ENCODE data around the gene RNF208. TPM values are rescaled to one million over a fixed set of nuclear protein-coding genes. Genes with fewer than 3 reads are reported as not detected.

The RNF208 gene
- total RNA-seq, 2 experiments from 2014 or later, result 3.4 to 4.4 TPM

GRCh38 chr9:137180491-137180890 lies 41.5 kb downstream of the RNF208 start:
- intact Hi-C loops (cut with micrococcal nuclease), result no loop called here
- CTCF ChIA-PET, result interaction anchor here (1.0 kb wide), 1 partner anchor 47 kb away, joined by 4 read pairs; the partner anchor contains the start of gene RNF224

GRCh38 chr9:137179761-137180160 lies 42.3 kb downstream of the RNF208 start:
- Mint-ChIP-seq H3K27me3 (no peaks in the 10 kb centered on the region), H3K36me3 (peaks cover 12% of the 10 kb centered on the region), H3K4me1 (ENCODE audit: low read depth) (peaks cover 2% of the 10 kb centered on the region), H3K27ac (no peak overlapping the region), H3K9me3 (no peaks in the 10 kb centered on the region), H3K4me3 (no peak overlapping the region)
- CTCF ChIA-PET, result no interaction called here
- intact Hi-C loops (cut with micrococcal nuclease), result no loop called here
- POLR2A ChIA-PET, result no interaction called here
- DNase-seq, result no peak

More at GRCh38 chr9:137180491-137180890, 41.5 kb downstream of the RNF208 start:
- no peak overlapping the region for H3K27ac Mint-ChIP-seq
- no peak overlapping the region for H3K4me3 Mint-ChIP-seq
- peaks cover 2% of the 10 kb centered on the region for H3K4me1 Mint-ChIP-seq (ENCODE audit: low read depth)
- peaks cover 12% of the 10 kb centered on the region for H3K36me3 Mint-ChIP-seq
- POLR2A ChIA-PET, result interaction anchor here (0.7 to 1.5 kb wide), 2 partner anchors 60 to 91 kb away, joined by 3 read pairs; partner anchors contain the start of gene TUBB4B
- no peaks in the 10 kb centered on the region for H3K9me3 Mint-ChIP-seq
- no peak for DNase-seq
- H3K27me3 Mint-ChIP-seq, result no peaks in the 10 kb centered on the region

DNA sequence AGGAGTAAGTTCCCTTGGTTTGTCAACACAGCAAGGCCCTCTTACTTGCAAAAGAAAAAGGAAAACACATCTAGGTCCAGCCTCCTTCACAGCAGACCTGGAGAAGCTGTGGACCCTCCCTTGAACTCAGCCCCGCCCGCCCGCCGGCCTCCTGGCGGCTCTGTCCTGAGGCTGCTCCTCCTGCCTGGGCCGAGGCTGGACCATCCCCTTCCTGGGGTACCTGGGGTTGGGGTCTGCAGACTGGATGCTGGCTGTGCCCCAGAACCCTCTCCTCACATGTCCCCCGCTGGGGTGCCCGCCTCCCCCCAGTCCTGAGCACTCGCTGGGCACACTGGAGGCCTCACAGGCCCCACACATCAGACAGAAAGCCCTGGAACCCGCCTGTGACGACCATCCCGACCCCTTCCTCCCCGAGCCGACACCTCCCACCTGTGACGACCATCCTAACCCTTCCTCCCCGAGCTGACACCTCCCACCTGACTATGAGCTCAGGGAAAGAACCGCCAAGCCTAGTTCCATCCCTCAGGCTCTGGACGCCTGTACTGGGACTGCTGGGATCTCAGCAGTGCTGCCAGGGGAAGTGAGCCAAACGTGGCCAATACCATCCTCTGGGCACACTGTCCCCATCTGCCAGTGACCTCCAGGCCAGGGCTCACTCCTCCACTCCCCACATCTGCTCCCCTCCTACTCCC lies 43.0 kb downstream of the RNF208 start:
- no peak overlapping the region for H3K27ac Mint-ChIP-seq
- intact Hi-C loops (cut with micrococcal nuclease), result no loop called here
- POLR2A ChIA-PET, result no interaction called here
- no peaks in the 10 kb centered on the region for H3K27me3 Mint-ChIP-seq
- H3K9me3 Mint-ChIP-seq, result no peaks in the 10 kb centered on the region
- CTCF ChIA-PET, result no interaction called here
- DNase-seq, result no peak
- no peak overlapping the region for H3K4me3 Mint-ChIP-seq
- peaks cover 7% of the 10 kb centered on the region for H3K36me3 Mint-ChIP-seq
- peaks cover under 1% of the 10 kb centered on the region for H3K4me1 Mint-ChIP-seq (ENCODE audit: low read depth)

DNA sequence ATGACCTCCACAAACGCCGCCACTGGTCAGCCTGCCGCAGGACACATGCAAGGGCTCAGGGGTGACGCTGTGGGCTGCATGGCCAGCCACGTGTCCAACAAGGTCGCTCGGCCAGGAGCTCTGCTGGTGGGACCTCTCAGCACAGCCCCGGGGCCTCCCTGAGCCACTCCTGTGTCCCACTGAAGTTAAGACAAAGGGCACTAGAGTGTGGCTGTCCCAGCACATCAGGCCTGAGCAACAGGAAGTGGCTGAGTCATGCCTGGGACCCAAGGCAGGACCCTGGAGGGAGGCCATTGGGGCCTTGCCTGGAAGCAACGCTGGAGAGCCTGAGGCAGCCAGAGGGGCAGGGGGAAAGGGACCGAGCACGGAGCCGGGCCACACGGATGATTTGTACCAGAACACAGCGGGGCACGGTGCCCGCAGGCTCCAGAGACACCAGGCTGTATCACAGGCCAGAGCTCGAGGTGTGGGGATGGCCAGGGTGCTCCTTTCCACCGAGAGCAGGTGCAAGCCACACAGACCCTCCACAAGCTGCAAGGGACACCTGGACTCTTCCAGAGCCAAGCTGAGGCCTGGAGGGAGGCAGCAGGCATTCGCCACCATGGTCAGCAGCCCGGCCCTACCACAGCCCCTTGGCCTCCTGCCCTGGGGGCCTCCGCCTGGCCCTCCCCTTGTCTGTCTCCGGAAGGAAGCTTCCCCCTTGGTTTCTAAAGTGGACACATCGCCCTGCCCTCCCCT lies 43.7 kb downstream of the RNF208 start:
- Mint-ChIP-seq H3K9me3 (no peaks in the 10 kb centered on the region), H3K4me1 (ENCODE audit: low read depth) (no peaks in the 10 kb centered on the region), H3K27me3 (peaks cover 3% of the 10 kb centered on the region), H3K4me3 (no peak overlapping the region), H3K36me3 (peaks cover 5% of the 10 kb centered on the region), H3K27ac (no peak overlapping the region)
- no peak for DNase-seq
- ChIA-PET CTCF (interaction anchor here (0.6 kb wide), 1 partner anchor 58 kb away, joined by 4 read pairs; no protein-coding TSS in a partner anchor), POLR2A (no interaction called here)
- intact Hi-C loops (cut with micrococcal nuclease), result no loop called here

- Mint-ChIP-seq H3K36me3 (no peaks in the 10 kb centered on the region), H3K4me3 (no peak overlapping the region), H3K4me1 (ENCODE audit: low read depth) (no peaks in the 10 kb centered on the region), H3K9me3 (no peaks in the 10 kb centered on the region), H3K27ac (no peak overlapping the region), H3K27me3 (peaks cover 6% of the 10 kb centered on the region)
- CTCF ChIA-PET, result interaction anchor here (0.6 to 3.2 kb wide), 17 partner anchors 13 to 358 kb away, joined by 3 to 13 read pairs (median 3); partner anchors contain the start of genes CYSRT1, MAN1B1, RNF224 and SSNA1
- intact Hi-C loops (cut with micrococcal nuclease), result no loop called here
- DNase-seq, result peak; percentile 45
- POLR2A ChIA-PET, result no interaction called here
Measured at GRCh38 chr9:137176302-137177182, 45.5 kb downstream of the RNF208 start.

- Mint-ChIP-seq H3K36me3 (no peaks in the 10 kb centered on the region), H3K27me3 (peaks cover 9% of the 10 kb centered on the region), H3K27ac (no peak overlapping the region), H3K4me1 (ENCODE audit: low read depth) (no peaks in the 10 kb centered on the region), H3K4me3 (no peak overlapping the region), H3K9me3 (no peaks in the 10 kb centered on the region)
- DNase-seq, result peak; percentile 54
- intact Hi-C loops (cut with micrococcal nuclease), result no loop called here
- POLR2A ChIA-PET, result no interaction called here
- CTCF ChIA-PET, result interaction anchor here (1.0 to 3.2 kb wide), 5 partner anchors 46 to 80 kb away, joined by 3 to 13 read pairs (median 3); partner anchors contain the start of gene TUBB4B
Measured at GRCh38 chr9:137175345-137175961, 46.6 kb downstream of the RNF208 start.

DNA sequence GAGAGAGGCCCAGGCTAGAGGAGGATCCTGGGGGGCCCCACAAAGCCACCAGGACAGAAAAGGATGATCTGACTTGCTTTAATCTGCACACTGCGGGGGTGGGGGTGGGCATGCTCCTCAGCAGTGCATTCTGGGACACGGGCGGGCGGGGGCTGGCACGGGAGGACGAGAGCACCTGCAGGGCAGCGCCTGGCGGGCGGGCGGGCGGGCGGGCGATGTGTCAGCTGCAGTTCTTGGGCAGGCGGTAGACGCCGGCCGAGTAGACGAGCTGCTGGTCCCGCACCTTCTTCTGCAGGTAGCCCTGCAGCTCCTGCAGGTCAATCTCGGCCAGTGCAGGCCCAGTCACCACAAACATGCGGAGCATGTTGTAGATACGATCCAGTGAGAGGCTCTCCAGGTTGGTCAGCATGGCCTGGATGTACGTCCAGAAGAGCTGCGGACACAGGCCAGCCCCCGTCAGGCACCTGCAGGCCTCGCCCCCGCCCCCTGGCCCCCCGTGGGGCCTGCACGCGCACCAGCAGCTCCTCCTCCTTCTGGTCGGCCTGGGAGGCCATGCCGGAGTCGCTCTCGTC lies 47.2 kb downstream of the RNF208 start:
- intact Hi-C loops (cut with micrococcal nuclease), result no loop called here
- ChIA-PET CTCF (interaction anchor here (0.6 to 3.2 kb wide), 4 partner anchors 38 to 107 kb away, joined by 3 to 13 read pairs (median 6); no protein-coding TSS in a partner anchor), POLR2A (interaction anchor here (0.5 kb wide), 1 partner anchor 87 kb away, joined by 3 read pairs; no protein-coding TSS in a partner anchor)
- Mint-ChIP-seq H3K27ac (no peak overlapping the region), H3K4me1 (ENCODE audit: low read depth) (no peaks in the 10 kb centered on the region), H3K4me3 (no peak overlapping the region), H3K27me3 (peaks cover 15% of the 10 kb centered on the region), H3K9me3 (no peaks in the 10 kb centered on the region), H3K36me3 (no peaks in the 10 kb centered on the region)
- DNase-seq, result peak; percentile 45

DNA sequence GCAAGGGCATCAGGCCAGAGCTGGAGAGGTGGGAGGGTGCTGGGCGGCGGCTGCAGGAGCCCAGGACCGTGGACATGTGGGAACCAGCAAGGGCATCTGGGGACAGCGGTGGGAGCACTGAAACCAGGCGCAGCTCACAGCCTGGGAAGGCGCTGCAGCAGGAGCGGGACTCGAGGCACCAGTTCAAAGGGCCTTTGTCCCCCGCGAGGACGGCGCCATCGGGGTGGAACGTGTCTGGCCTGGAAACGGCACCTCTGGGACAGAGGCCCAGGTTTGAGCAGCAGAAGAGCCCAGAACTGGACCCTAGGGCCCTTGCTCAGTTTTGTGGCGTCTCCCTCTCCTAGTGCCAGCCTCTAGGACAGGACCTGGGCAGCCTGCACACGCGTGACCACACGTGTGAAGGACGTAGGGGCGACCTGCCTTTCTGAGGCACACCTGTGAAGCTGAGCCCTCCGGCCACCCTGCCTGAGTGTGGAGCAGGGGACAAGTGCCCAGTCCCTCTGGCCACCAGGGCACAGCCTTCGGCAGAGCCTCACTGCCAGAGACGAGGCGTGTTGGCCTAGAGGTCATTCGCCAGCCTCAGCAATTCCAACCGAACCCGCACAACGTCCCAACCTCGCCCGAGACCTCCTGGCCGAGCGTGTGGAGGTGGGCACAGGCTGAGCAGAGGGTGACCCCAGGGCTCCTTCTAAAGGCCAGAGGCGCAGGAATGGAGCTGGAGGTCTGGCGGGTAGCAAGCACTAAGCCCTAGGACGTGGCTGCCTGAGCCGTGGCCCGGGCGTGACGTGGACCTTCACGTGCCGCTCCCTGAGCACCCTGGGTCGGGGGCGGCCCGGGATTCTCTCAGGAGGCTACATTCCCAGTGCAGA lies 48.0 kb downstream of the RNF208 start:
- POLR2A ChIA-PET, result interaction anchor here (0.5 kb wide), 1 partner anchor 86 kb away, joined by 3 read pairs; no protein-coding TSS in a partner anchor
- peaks cover 17% of the 10 kb centered on the region for H3K27me3 Mint-ChIP-seq
- no peak overlapping the region for H3K27ac Mint-ChIP-seq
- intact Hi-C loops (cut with micrococcal nuclease), result no loop called here
- H3K4me3 Mint-ChIP-seq, result no peak overlapping the region
- H3K4me1 Mint-ChIP-seq (ENCODE audit: low read depth), result no peaks in the 10 kb centered on the region
- no peak for DNase-seq
- no peaks in the 10 kb centered on the region for H3K36me3 Mint-ChIP-seq
- CTCF ChIA-PET, result interaction anchor here (1.1 to 3.2 kb wide), 3 partner anchors 37 to 62 kb away, joined by 3 to 13 read pairs (median 6); no protein-coding TSS in a partner anchor
- H3K9me3 Mint-ChIP-seq, result no peaks in the 10 kb centered on the region

GRCh38 chr9:137172901-137173795 lies 48.9 kb downstream of the RNF208 start:
- POLR2A ChIA-PET, result no interaction called here
- DNase-seq, result no peak
- CTCF ChIA-PET, result interaction anchor here (1.8 kb wide), 1 partner anchor 63 kb away, joined by 6 read pairs; no protein-coding TSS in a partner anchor
- intact Hi-C loops (cut with micrococcal nuclease), result no loop called here
- H3K4me3 Mint-ChIP-seq, result no peak overlapping the region
- no peaks in the 10 kb centered on the region for H3K9me3 Mint-ChIP-seq
- peaks cover 19% of the 10 kb centered on the region for H3K27me3 Mint-ChIP-seq
- H3K27ac Mint-ChIP-seq, result no peak overlapping the region
- no peaks in the 10 kb centered on the region for H3K36me3 Mint-ChIP-seq
- peaks cover 2% of the 10 kb centered on the region for H3K4me1 Mint-ChIP-seq (ENCODE audit: low read depth)

Measured in activated CD4-positive, alpha-beta memory T cell treated with anti-CD3 and anti-CD28 coated beads for 36 hours (primary cell).